ENCODE data around the gene NFASC. TPM values are rescaled to one million over a fixed set of nuclear protein-coding genes. Genes with fewer than 3 reads are reported as not detected.

NFASC gene
- total and polyA plus RNA-seq, 2 experiments from 2014 or later, result 0.75 to 2.2 TPM

GRCh38 chr1:204979891-204980649, 109.4 kb downstream of the NFASC start:
- TF ChIP-seq EZH2 (IDR thresholded peaks at IDR 0.05; ENCODE audit: borderline replicate concordance) (no peak), EZH2phosphoT487 (IDR thresholded peaks at IDR 0.05; ENCODE audit: low read depth, severe bottlenecking, unreplicated experiment) (no peak)
- TF ChIP-seq, protein P1, sequence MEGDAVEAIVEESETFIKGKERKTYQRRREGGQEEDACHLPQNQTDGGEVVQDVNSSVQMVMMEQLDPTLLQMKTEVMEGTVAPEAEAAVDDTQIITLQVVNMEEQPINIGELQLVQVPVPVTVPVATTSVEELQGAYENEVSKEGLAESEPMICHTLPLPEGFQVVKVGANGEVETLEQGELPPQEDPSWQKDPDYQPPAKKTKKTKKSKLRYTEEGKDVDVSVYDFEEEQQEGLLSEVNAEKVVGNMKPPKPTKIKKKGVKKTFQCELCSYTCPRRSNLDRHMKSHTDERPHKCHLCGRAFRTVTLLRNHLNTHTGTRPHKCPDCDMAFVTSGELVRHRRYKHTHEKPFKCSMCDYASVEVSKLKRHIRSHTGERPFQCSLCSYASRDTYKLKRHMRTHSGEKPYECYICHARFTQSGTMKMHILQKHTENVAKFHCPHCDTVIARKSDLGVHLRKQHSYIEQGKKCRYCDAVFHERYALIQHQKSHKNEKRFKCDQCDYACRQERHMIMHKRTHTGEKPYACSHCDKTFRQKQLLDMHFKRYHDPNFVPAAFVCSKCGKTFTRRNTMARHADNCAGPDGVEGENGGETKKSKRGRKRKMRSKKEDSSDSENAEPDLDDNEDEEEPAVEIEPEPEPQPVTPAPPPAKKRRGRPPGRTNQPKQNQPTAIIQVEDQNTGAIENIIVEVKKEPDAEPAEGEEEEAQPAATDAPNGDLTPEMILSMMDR (IDR thresholded peaks at IDR 0.05; ENCODE audit: poor library complexity), result no peak
- no peak overlapping the region for H2AFZ ChIP-seq
- DNase-seq (ENCODE audit: low spot score), result no peak
- no peak overlapping the region for H3K4me3 ChIP-seq
- H3K4me1 ChIP-seq (ENCODE audit: insufficient read depth), result no peaks in the 10 kb centered on the region
- no peaks in the 10 kb centered on the region for H3K79me2 ChIP-seq
- H3K36me3 ChIP-seq (replicated peaks; ENCODE audit: insufficient read depth, low read depth), result no peaks in the 10 kb centered on the region
- H3K9me2 ChIP-seq (replicated peaks; ENCODE audit: insufficient read depth), result no peaks in the 10 kb centered on the region
- H3K27ac ChIP-seq, result no peak overlapping the region
- H4K20me1 ChIP-seq (ENCODE audit: insufficient read depth, poor library complexity, severe bottlenecking), result no peaks in the 10 kb centered on the region
- H3K4me2 ChIP-seq, result no peak overlapping the region
- no peaks in the 10 kb centered on the region for H3K27me3 ChIP-seq
- 92% methylated on average over 10 of the region's 10 CpGs for WGBS (ENCODE audit: low lambda C conversion rate, missing lambda C conversion rate)
- H3K9me3 ChIP-seq (ENCODE audit: low read depth), result no peaks in the 10 kb centered on the region

- H3K27me3 ChIP-seq, result no peaks in the 10 kb centered on the region
- no peak for TF ChIP-seq EZH2phosphoT487 (IDR thresholded peaks at IDR 0.05; ENCODE audit: low read depth, severe bottlenecking, unreplicated experiment)
- H3K4me1 ChIP-seq (ENCODE audit: insufficient read depth), result no peaks in the 10 kb centered on the region
- H3K4me3 ChIP-seq, result no peak overlapping the region
- H2AFZ ChIP-seq, result no peak overlapping the region
- DNase-seq (ENCODE audit: low spot score), result no peak
- no peaks in the 10 kb centered on the region for H3K79me2 ChIP-seq
- H4K20me1 ChIP-seq (ENCODE audit: insufficient read depth, poor library complexity, severe bottlenecking), result no peaks in the 10 kb centered on the region
- H3K36me3 ChIP-seq (replicated peaks; ENCODE audit: insufficient read depth, low read depth), result no peaks in the 10 kb centered on the region
- 77% methylated on average over 3 of the region's 3 CpGs for WGBS (ENCODE audit: low lambda C conversion rate, missing lambda C conversion rate)
- H3K9me3 ChIP-seq (ENCODE audit: low read depth), result no peaks in the 10 kb centered on the region
- H3K9me2 ChIP-seq (replicated peaks; ENCODE audit: insufficient read depth), result no peaks in the 10 kb centered on the region
- H3K4me2 ChIP-seq, result no peak overlapping the region
- H3K27ac ChIP-seq, result no peak overlapping the region
Observed at GRCh38 chr1:204980840-204981405, 110.3 kb downstream of the NFASC start.

DNA sequence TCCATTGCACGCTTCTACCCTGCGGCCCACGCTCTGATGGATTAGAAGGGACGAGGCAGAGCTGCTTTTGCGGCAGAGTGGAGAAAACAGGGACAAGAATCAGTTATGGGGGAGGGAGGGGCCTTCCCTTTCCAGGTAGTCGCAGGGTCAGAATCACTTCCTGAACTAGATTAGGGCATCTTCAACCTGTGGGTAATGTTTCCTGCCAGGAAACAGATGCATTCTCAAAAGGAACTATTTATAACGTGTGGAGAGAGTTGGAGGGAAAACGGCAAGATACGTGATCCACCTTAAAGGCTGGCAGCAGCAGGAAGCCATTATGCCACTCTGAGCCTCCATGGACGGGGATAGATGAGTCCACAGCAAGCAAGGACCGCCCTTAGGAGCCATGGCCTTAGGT, 112.5 kb downstream of the NFASC start:
- TF ChIP-seq EZH2 (IDR thresholded peaks at IDR 0.05; ENCODE audit: borderline replicate concordance) (no peak), EZH2phosphoT487 (IDR thresholded peaks at IDR 0.05; ENCODE audit: low read depth, severe bottlenecking, unreplicated experiment) (no peak)
- TF ChIP-seq, protein P1 (IDR thresholded peaks at IDR 0.05; ENCODE audit: poor library complexity), result no peak
- Histone ChIP-seq H3K27me3 (no peaks in the 10 kb centered on the region), H3K36me3 (replicated peaks; ENCODE audit: insufficient read depth, low read depth) (no peaks in the 10 kb centered on the region), H3K4me3 (no peak overlapping the region), H3K4me1 (ENCODE audit: insufficient read depth) (no peaks in the 10 kb centered on the region), H4K20me1 (ENCODE audit: insufficient read depth, poor library complexity, severe bottlenecking) (no peaks in the 10 kb centered on the region), H3K4me2 (no peak overlapping the region), H3K79me2 (no peaks in the 10 kb centered on the region), H3K9me3 (ENCODE audit: low read depth) (no peaks in the 10 kb centered on the region), H3K9me2 (replicated peaks; ENCODE audit: insufficient read depth) (no peaks in the 10 kb centered on the region), H3K27ac (no peak overlapping the region), H2AFZ (no peak overlapping the region)
- DNase-seq (ENCODE audit: low spot score), result no peak
- WGBS (ENCODE audit: low lambda C conversion rate, missing lambda C conversion rate), result 88% methylated on average over 11 of the region's 11 CpGs

DNA sequence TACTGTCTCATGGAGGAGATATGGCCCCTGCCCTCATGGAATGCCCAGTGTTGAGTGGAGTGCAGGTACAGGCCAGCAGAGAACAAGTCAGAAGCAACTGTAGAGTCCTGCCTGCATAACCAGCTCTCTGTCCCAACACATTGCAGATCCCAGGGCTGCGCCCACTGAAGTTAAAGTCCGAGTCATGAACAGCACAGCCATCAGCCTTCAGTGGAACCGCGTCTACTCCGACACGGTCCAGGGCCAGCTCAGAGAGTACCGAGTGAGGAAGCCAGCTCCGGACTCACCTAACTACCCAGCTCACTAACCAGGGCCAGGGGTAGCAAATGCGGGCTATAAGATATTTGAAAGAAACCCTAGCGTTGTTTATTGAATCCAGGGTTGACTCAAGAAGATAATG, 113.2 kb downstream of the NFASC start:
- Histone ChIP-seq H3K9me3 (ENCODE audit: low read depth) (no peaks in the 10 kb centered on the region), H3K27me3 (no peaks in the 10 kb centered on the region), H3K4me2 (no peak overlapping the region), H3K4me3 (no peak overlapping the region), H3K36me3 (replicated peaks; ENCODE audit: insufficient read depth, low read depth) (no peaks in the 10 kb centered on the region), H3K4me1 (ENCODE audit: insufficient read depth) (no peaks in the 10 kb centered on the region), H2AFZ (no peak overlapping the region), H4K20me1 (ENCODE audit: insufficient read depth, poor library complexity, severe bottlenecking) (no peaks in the 10 kb centered on the region), H3K79me2 (no peaks in the 10 kb centered on the region), H3K27ac (no peak overlapping the region), H3K9me2 (replicated peaks; ENCODE audit: insufficient read depth) (no peaks in the 10 kb centered on the region)
- TF ChIP-seq, protein P1 (IDR thresholded peaks at IDR 0.05; ENCODE audit: poor library complexity), result no peak
- TF ChIP-seq EZH2phosphoT487 (IDR thresholded peaks at IDR 0.05; ENCODE audit: low read depth, severe bottlenecking, unreplicated experiment), result no peak
- no peak for TF ChIP-seq EZH2 (IDR thresholded peaks at IDR 0.05; ENCODE audit: borderline replicate concordance)
- 93% methylated on average over 10 of the region's 10 CpGs for WGBS (ENCODE audit: low lambda C conversion rate, missing lambda C conversion rate)
- no peak for DNase-seq (ENCODE audit: low spot score)

Data from hepatocyte (in vitro differentiated cells).